Hepatocyte (in vitro differentiated cells): ENCODE results near the gene EPB41L1.

Experiments used
- EZH2phosphoT487 ChIP-seq: fragments of 200-600 bp; sonication (generic); IDR thresholded peaks from one replicate; pipeline ENCODE4 v1.6.1; 2018; ENCODE audit warnings: antibody characterized with exemption, mild to moderate bottlenecking, low read depth, moderate library complexity; ENCODE audit not compliant: unreplicated experiment, severe bottlenecking
- TF ChIP-seq, protein P1 (sequence below): fragments of 200-600 bp; sonication (generic); IDR thresholded peaks from 2 replicates; pipeline ENCODE4 v1.5.1; 2016; ENCODE audit warnings: antibody characterized with exemption, mild to moderate bottlenecking; ENCODE audit not compliant: poor library complexity

DNA sequence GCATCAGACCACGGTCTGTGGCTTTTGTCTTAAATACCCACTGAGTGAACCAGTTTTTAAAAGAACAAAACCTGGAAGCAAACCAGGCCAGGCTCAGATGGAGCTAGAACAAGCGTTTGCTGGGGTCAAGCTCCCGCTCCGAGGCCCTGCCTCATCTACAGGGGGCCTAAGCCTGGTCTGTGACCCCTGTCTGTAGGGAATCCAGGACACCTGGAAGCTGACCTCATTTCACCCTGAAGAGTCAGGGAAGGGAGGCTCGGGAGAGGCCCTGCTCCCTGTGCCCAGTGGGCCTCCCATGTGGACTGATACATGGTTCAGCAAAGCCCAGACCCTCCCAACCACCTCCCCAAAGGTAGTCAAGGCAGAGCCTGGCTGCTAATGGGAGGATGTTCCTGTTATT is 124.8 kb downstream of the EPB41L1 start:
- TF ChIP-seq EZH2phosphoT487, result no peak
- TF ChIP-seq, protein P1, sequence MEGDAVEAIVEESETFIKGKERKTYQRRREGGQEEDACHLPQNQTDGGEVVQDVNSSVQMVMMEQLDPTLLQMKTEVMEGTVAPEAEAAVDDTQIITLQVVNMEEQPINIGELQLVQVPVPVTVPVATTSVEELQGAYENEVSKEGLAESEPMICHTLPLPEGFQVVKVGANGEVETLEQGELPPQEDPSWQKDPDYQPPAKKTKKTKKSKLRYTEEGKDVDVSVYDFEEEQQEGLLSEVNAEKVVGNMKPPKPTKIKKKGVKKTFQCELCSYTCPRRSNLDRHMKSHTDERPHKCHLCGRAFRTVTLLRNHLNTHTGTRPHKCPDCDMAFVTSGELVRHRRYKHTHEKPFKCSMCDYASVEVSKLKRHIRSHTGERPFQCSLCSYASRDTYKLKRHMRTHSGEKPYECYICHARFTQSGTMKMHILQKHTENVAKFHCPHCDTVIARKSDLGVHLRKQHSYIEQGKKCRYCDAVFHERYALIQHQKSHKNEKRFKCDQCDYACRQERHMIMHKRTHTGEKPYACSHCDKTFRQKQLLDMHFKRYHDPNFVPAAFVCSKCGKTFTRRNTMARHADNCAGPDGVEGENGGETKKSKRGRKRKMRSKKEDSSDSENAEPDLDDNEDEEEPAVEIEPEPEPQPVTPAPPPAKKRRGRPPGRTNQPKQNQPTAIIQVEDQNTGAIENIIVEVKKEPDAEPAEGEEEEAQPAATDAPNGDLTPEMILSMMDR, result no peak
